WTC11 (cell line): Measurements from ENCODE around the gene UBE2R2. TPM values are rescaled to one million over a fixed set of nuclear protein-coding genes. Genes with fewer than 3 reads are reported as not detected.
"Not testable (repeated sequence)": the region's sequence is repeated elsewhere in the genome, so short reads cannot be mapped to it uniquely, and the experiment has no call there.

Source experiments
- ATAC-seq: fragments of 200-7000 bp; cut with Tn5 transposase; 2 replicates; pipeline ENCODE4 v1.10.0; 2021; ENCODE audit warnings: mild to moderate bottlenecking, moderate library complexity
- CTCF ChIA-PET: fragments of 300-600 bp; sonication (Branson Sonifier 250); formaldehyde crosslinking; loops from one replicate; lab custom pipeline; 2021; ENCODE audit warnings: antibody characterized with exemption; lab: Charles Lee
- POLR2A ChIA-PET: fragments of 350-600 bp; sonication (Branson Sonifier 250); formaldehyde crosslinking; loops from one replicate; lab custom pipeline; 2021; ENCODE audit warnings: antibody characterized with exemption; lab: Charles Lee
- DNase-seq: peaks from one replicate; pipeline ENCODE4 v3.0.0; 2021; ENCODE audit warnings: low spot score
- H3K27ac Mint-ChIP-seq: 2 replicates; pipeline ENCODE4 v1.8.0; 2021; ENCODE audit warnings: mixed read lengths
- H3K27me3 Mint-ChIP-seq: 2 replicates; pipeline ENCODE4 v1.8.0; 2021; ENCODE audit warnings: low read depth, mild to moderate bottlenecking, moderate library complexity, mixed read lengths
- H3K36me3 Mint-ChIP-seq: 2 replicates; pipeline ENCODE4 v1.8.0; 2021; ENCODE audit warnings: mixed read lengths
- H3K4me1 Mint-ChIP-seq: 2 replicates; pipeline ENCODE4 v1.8.0; 2022; ENCODE audit warnings: mixed read lengths
- H3K4me3 Mint-ChIP-seq: 2 replicates; pipeline ENCODE4 v1.8.0; 2021; ENCODE audit warnings: mild to moderate bottlenecking, moderate library complexity, mixed read lengths
- H3K9me3 Mint-ChIP-seq: 2 replicates; pipeline ENCODE4 v1.8.0; 2021; ENCODE audit warnings: mixed read lengths
- ATF1 ChIP-seq: sonication (generic); formaldehyde crosslinking; IDR thresholded peaks from 2 replicates; pipeline ENCODE4 v1.8.1; 2023; ENCODE audit warnings: mild to moderate bottlenecking, moderate library complexity, missing genetic modification reagents
- CREB1 ChIP-seq: sonication (generic); formaldehyde crosslinking; IDR thresholded peaks from 2 replicates; pipeline ENCODE4 v1.8.0; 2023; ENCODE audit warnings: mild to moderate bottlenecking, missing genetic modification reagents
- EMX1 ChIP-seq: fragments of 250-450 bp; sonication (Bioruptor Pico); IDR thresholded peaks from 2 replicates; pipeline ENCODE4 v1.8.0; 2021; ENCODE audit warnings: mild to moderate bottlenecking
- ETV6 ChIP-seq: sonication (generic); formaldehyde crosslinking; IDR thresholded peaks from 2 replicates; pipeline ENCODE4 v1.8.1; 2022; ENCODE audit warnings: mild to moderate bottlenecking, missing genetic modification reagents
- HMGA2 ChIP-seq: fragments of 250-450 bp; sonication (Bioruptor Pico); IDR thresholded peaks from 2 replicates; pipeline ENCODE4 v1.4.0; 2021; ENCODE audit warnings: mild to moderate bottlenecking, moderate library complexity
- MYBL2 ChIP-seq: sonication (generic); formaldehyde crosslinking; IDR thresholded peaks from 2 replicates; pipeline ENCODE4 v1.8.1; 2023; ENCODE audit warnings: mild to moderate bottlenecking, moderate library complexity, missing genetic modification reagents
- NFYB ChIP-seq: sonication (generic); formaldehyde crosslinking; conservative IDR thresholded peaks from 2 replicates; pipeline ENCODE4 v1.8.0; 2022; ENCODE audit warnings: low read depth, missing genetic modification reagents
- OVOL2 ChIP-seq: fragments of 250-450 bp; sonication (Bioruptor Pico); IDR thresholded peaks from 2 replicates; pipeline ENCODE4 v1.9.0; 2021; ENCODE audit warnings: mild to moderate bottlenecking, borderline replicate concordance
- TP53 ChIP-seq: sonication (generic); formaldehyde crosslinking; IDR thresholded peaks from 2 replicates; pipeline ENCODE4 v1.8.1; 2023; ENCODE audit warnings: mild to moderate bottlenecking, missing genetic modification reagents
- total RNA-seq: library from RNA; stranded (reverse); gene quantifications from 3 replicates; pipeline ENCODE4 v1.2.3, GENCODE V29; 2021
- TF ChIP-seq, protein P1 (sequence below): fragments of 200-600 bp; IDR thresholded peaks from 2 replicates; pipeline ENCODE4 v1.8.0; 2022; ENCODE audit warnings: antibody characterized with exemption
- TF ChIP-seq, protein P2 (sequence below): fragments of 250-450 bp; sonication (Bioruptor Pico); IDR thresholded peaks from 2 replicates; pipeline ENCODE4 v1.9.0; 2021; ENCODE audit warnings: mild to moderate bottlenecking
- TF ChIP-seq, protein P3 (sequence below): sonication (generic); formaldehyde crosslinking; IDR thresholded peaks from 2 replicates; pipeline ENCODE4 v1.8.1; 2023; ENCODE audit warnings: mild to moderate bottlenecking, missing genetic modification reagents
- TF ChIP-seq, protein P4 (sequence below): sonication (generic); formaldehyde crosslinking; IDR thresholded peaks from 2 replicates; pipeline ENCODE4 v1.8.0; 2022; ENCODE audit warnings: mild to moderate bottlenecking, missing genetic modification reagents
- TF ChIP-seq, protein P5 (sequence below): sonication (generic); formaldehyde crosslinking; IDR thresholded peaks from 2 replicates; pipeline ENCODE4 v1.8.0; 2022; ENCODE audit warnings: mild to moderate bottlenecking, missing genetic modification reagents
- TF ChIP-seq, protein P6 (sequence below): fragments of 250-450 bp; sonication (Bioruptor Pico); IDR thresholded peaks from 2 replicates; pipeline ENCODE4 v1.9.0; 2021; ENCODE audit warnings: moderate library complexity, mild to moderate bottlenecking, inconsistent platforms, borderline replicate concordance
- TF ChIP-seq, protein P7 (sequence below): sonication (generic); formaldehyde crosslinking; IDR thresholded peaks from 2 replicates; pipeline ENCODE4 v1.8.0; 2022; ENCODE audit warnings: mild to moderate bottlenecking, missing genetic modification reagents
- TF ChIP-seq, protein P8 (sequence below): sonication (generic); formaldehyde crosslinking; conservative IDR thresholded peaks from 2 replicates; pipeline ENCODE4 v1.8.1; 2023; ENCODE audit warnings: mild to moderate bottlenecking, low read depth, missing genetic modification reagents, moderate library complexity
- TF ChIP-seq, protein P9 (sequence below): sonication (generic); formaldehyde crosslinking; conservative IDR thresholded peaks from 2 replicates; pipeline ENCODE4 v1.8.1; 2022; ENCODE audit warnings: mild to moderate bottlenecking, missing genetic modification reagents
- TF ChIP-seq, protein P10 (sequence below): sonication (generic); formaldehyde crosslinking; IDR thresholded peaks from 2 replicates; pipeline ENCODE4 v1.8.1; 2022; ENCODE audit warnings: mild to moderate bottlenecking, moderate library complexity, missing genetic modification reagents

Gene UBE2R2
- total RNA-seq, 1 experiment from 2014 or later, result 45.0 TPM

DNA sequence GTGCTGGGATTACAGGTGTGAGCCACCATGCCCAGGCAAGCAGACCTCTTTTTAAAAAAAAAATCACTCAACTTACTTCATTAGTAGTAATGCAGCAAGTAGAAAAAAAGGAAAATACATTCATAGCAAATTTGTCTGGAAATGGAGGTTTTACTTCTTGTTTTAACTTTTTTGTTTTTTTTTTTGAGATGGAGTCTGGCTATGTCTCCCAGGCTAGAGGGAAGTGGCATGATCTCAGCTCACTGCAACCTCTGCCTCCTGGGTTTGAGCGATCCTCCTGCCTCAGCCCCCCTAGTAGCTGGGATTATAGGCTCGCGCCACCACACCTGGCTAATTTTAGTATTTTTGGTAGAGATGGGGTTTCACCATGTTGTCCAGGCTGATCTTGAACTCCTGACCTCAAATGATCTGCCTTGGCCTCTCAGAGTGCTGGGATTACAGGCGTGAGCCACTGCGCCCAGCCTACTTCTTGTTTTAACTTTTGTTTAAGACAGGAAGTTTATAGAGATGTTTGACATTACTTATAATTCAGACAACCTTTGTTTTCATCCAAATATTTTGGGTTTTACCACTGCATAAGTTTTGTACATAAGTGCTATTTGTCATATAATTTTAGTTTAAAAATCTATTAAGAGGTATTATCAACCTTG is 26.5 kb downstream of the UBE2R2 start:
- Mint-ChIP-seq H3K9me3 (0 out of 2 replicates have a peak, but pooled peaks cover 6% of the 10 kb centered on the region), H3K4me3 (no peak overlapping the region), H3K4me1 (peaks cover 6% of the 10 kb centered on the region), H3K36me3 (peaks cover 8% of the 10 kb centered on the region), H3K27ac (no peak overlapping the region), H3K27me3 (no peaks in the 10 kb centered on the region)
- TF ChIP-seq, protein P1, sequence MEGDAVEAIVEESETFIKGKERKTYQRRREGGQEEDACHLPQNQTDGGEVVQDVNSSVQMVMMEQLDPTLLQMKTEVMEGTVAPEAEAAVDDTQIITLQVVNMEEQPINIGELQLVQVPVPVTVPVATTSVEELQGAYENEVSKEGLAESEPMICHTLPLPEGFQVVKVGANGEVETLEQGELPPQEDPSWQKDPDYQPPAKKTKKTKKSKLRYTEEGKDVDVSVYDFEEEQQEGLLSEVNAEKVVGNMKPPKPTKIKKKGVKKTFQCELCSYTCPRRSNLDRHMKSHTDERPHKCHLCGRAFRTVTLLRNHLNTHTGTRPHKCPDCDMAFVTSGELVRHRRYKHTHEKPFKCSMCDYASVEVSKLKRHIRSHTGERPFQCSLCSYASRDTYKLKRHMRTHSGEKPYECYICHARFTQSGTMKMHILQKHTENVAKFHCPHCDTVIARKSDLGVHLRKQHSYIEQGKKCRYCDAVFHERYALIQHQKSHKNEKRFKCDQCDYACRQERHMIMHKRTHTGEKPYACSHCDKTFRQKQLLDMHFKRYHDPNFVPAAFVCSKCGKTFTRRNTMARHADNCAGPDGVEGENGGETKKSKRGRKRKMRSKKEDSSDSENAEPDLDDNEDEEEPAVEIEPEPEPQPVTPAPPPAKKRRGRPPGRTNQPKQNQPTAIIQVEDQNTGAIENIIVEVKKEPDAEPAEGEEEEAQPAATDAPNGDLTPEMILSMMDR, result no peak
- TF ChIP-seq, protein P2, sequence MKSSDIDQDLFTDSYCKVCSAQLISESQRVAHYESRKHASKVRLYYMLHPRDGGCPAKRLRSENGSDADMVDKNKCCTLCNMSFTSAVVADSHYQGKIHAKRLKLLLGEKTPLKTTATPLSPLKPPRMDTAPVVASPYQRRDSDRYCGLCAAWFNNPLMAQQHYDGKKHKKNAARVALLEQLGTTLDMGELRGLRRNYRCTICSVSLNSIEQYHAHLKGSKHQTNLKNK (CRISPR knock-in tag), result no peak
- TF ChIP-seq ATF1, result no peak
- POLR2A ChIA-PET, result interaction anchor here (0.6 kb wide), 1 partner anchor 30 kb away, joined by 10 read pairs; no protein-coding TSS in a partner anchor
- CTCF ChIA-PET, result interaction anchor here (1.6 to 1.7 kb wide), 2 partner anchors 9 to 30 kb away, joined by 3 to 6 read pairs; no protein-coding TSS in a partner anchor
- DNase-seq, result no peak
- ATAC-seq, result no peak

DNA sequence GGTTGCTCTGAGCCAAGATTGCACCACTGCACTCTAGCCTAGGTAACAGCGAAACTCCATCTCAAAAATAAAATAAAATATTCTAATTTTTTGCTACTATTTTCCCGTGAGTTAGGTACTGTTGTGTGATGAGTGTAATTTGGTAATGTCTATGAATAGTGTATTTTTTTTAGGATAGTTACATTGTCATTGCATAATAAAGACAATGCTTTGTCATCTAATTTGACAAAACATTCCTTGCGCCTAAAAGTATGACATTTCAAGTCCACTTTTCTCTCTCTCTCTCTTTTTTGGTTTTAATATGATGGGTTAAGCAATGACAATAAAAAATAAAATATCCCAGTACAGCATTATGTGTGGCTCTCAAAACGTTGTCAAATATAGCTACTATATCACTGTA is 29.3 kb downstream of the UBE2R2 start:
- DNase-seq (no peak), ATAC-seq (no peak)
- ChIA-PET POLR2A (no interaction called here), CTCF (interaction anchor here (1.4 kb wide), 1 partner anchor 79 kb away, joined by 6 read pairs; no protein-coding TSS in a partner anchor)
- Mint-ChIP-seq H3K36me3 (peaks cover 8% of the 10 kb centered on the region), H3K27ac (no peak overlapping the region), H3K27me3 (no peaks in the 10 kb centered on the region), H3K4me1 (peaks cover 21% of the 10 kb centered on the region), H3K9me3 (0 out of 2 replicates have a peak, but pooled peaks cover 6% of the 10 kb centered on the region), H3K4me3 (no peak overlapping the region)
- no peak for TF ChIP-seq NFYB (CRISPR knock-in tag)
- TF ChIP-seq, protein P3, sequence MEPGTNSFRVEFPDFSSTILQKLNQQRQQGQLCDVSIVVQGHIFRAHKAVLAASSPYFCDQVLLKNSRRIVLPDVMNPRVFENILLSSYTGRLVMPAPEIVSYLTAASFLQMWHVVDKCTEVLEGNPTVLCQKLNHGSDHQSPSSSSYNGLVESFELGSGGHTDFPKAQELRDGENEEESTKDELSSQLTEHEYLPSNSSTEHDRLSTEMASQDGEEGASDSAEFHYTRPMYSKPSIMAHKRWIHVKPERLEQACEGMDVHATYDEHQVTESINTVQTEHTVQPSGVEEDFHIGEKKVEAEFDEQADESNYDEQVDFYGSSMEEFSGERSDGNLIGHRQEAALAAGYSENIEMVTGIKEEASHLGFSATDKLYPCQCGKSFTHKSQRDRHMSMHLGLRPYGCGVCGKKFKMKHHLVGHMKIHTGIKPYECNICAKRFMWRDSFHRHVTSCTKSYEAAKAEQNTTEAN (CRISPR knock-in tag), result no peak
- TF ChIP-seq ETV6 (CRISPR knock-in tag), result no peak
- TF ChIP-seq ATF1, result no peak
- TF ChIP-seq, protein P4, sequence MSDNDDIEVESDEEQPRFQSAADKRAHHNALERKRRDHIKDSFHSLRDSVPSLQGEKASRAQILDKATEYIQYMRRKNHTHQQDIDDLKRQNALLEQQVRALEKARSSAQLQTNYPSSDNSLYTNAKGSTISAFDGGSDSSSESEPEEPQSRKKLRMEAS (CRISPR knock-in tag), result no peak
- TF ChIP-seq, protein P1, result no peak
- no peak for TF ChIP-seq EMX1 (CRISPR knock-in tag)
- no peak for TF ChIP-seq HMGA2 (CRISPR knock-in tag)
- TF ChIP-seq, protein P5, sequence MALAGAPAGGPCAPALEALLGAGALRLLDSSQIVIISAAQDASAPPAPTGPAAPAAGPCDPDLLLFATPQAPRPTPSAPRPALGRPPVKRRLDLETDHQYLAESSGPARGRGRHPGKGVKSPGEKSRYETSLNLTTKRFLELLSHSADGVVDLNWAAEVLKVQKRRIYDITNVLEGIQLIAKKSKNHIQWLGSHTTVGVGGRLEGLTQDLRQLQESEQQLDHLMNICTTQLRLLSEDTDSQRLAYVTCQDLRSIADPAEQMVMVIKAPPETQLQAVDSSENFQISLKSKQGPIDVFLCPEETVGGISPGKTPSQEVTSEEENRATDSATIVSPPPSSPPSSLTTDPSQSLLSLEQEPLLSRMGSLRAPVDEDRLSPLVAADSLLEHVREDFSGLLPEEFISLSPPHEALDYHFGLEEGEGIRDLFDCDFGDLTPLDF (CRISPR knock-in tag), result no peak
- no peak for TF ChIP-seq CREB1
- no peak for TF ChIP-seq MYBL2
- no peak for TF ChIP-seq OVOL2
- TF ChIP-seq, protein P6, sequence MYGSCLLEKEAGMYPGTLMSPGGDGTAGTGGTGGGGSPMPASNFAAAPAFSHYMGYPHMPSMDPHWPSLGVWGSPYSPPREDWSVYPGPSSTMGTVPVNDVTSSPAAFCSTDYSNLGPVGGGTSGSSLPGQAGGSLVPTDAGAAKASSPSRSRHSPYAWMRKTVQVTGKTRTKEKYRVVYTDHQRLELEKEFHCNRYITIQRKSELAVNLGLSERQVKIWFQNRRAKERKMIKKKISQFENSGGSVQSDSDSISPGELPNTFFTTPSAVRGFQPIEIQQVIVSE (CRISPR knock-in tag), result no peak
- no peak for TF ChIP-seq TP53
- TF ChIP-seq, protein P7, sequence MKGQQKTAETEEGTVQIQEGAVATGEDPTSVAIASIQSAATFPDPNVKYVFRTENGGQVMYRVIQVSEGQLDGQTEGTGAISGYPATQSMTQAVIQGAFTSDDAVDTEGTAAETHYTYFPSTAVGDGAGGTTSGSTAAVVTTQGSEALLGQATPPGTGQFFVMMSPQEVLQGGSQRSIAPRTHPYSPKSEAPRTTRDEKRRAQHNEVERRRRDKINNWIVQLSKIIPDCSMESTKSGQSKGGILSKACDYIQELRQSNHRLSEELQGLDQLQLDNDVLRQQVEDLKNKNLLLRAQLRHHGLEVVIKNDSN (CRISPR knock-in tag), result no peak
- TF ChIP-seq, protein P8, sequence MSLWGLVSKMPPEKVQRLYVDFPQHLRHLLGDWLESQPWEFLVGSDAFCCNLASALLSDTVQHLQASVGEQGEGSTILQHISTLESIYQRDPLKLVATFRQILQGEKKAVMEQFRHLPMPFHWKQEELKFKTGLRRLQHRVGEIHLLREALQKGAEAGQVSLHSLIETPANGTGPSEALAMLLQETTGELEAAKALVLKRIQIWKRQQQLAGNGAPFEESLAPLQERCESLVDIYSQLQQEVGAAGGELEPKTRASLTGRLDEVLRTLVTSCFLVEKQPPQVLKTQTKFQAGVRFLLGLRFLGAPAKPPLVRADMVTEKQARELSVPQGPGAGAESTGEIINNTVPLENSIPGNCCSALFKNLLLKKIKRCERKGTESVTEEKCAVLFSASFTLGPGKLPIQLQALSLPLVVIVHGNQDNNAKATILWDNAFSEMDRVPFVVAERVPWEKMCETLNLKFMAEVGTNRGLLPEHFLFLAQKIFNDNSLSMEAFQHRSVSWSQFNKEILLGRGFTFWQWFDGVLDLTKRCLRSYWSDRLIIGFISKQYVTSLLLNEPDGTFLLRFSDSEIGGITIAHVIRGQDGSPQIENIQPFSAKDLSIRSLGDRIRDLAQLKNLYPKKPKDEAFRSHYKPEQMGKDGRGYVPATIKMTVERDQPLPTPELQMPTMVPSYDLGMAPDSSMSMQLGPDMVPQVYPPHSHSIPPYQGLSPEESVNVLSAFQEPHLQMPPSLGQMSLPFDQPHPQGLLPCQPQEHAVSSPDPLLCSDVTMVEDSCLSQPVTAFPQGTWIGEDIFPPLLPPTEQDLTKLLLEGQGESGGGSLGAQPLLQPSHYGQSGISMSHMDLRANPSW, result no peak
- TF ChIP-seq, protein P9, sequence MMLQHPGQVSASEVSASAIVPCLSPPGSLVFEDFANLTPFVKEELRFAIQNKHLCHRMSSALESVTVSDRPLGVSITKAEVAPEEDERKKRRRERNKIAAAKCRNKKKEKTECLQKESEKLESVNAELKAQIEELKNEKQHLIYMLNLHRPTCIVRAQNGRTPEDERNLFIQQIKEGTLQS, result no peak
- TF ChIP-seq, protein P10, sequence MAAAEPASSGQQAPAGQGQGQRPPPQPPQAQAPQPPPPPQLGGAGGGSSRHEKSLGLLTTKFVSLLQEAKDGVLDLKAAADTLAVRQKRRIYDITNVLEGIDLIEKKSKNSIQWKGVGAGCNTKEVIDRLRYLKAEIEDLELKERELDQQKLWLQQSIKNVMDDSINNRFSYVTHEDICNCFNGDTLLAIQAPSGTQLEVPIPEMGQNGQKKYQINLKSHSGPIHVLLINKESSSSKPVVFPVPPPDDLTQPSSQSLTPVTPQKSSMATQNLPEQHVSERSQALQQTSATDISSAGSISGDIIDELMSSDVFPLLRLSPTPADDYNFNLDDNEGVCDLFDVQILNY (CRISPR knock-in tag), result no peak

DNA sequence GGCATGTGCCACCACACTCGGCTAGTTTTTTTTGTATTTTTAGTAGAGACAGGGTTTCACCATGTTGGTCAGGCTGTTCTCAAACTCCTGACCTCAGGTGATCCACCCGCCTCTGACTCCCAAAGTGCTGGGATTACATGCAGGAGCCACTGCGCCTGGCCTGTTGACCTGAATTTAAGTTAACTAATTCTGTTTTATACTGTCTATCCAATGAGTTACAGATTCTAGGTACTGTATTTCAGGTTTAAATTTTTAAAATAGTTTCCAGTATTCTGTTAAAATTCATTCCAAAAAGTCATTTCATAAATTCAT is 30.9 kb downstream of the UBE2R2 start:
- H3K36me3 Mint-ChIP-seq, DNase-seq, H3K27ac Mint-ChIP-seq, H3K4me3 Mint-ChIP-seq, H3K27me3 Mint-ChIP-seq, ATAC-seq, POLR2A ChIA-PET, H3K9me3 Mint-ChIP-seq: not testable (repeated sequence)
- CTCF ChIA-PET, result interaction anchor here (0.9 to 1.3 kb wide), 3 partner anchors 34 to 224 kb away, joined by 4 to 6 read pairs (median 4); no protein-coding TSS in a partner anchor
- H3K4me1 Mint-ChIP-seq, result peaks cover 24% of the 10 kb centered on the region
